ENCODE results near the gene ELSPBP1. TPM values are rescaled to one million over a fixed set of nuclear protein-coding genes. Genes with fewer than 3 reads are reported as not detected.

The ELSPBP1 gene
- not detected in 2 replicates for total RNA-seq

GRCh38 chr19:47994209-47994802, at the start of gene ELSPBP1:
ELSPBP1 (plus strand) TSS chr19:47994632; CDS start chr19:48008668, 14,036 bp downstream.

GRCh38 chr19:47992070-47992469, 2.4 kb upstream of the ELSPBP1 start, which contains the start of gene BSPH1:
BSPH1 (minus strand) TSS chr19:47992170; CDS start chr19:47992081, 89 bp downstream.

GRCh38 chr19:48043675-48044258, 49.3 kb downstream of the ELSPBP1 start, which contains the start of gene CABP5:
CABP5 (minus strand) TSS chr19:48044079; CDS start chr19:48043922, 157 bp downstream.

Other genes starting within 250 kb of the ELSPBP1 start
- gene NOP53, start 249.1 kb upstream of the ELSPBP1 start, total RNA-seq: 56.9 and 66.8 TPM in 2 replicates
- gene SELENOW, start 215.9 kb upstream of the ELSPBP1 start, total RNA-seq: 129 and 188 TPM in 2 replicates
- gene TPRX1, start 190.1 kb upstream of the ELSPBP1 start, total RNA-seq: not detected in 2 replicates
- gene CRX, start 172.7 kb upstream of the ELSPBP1 start, total RNA-seq: not detected in 2 replicates
- gene TPRX2, start 135.4 kb upstream of the ELSPBP1 start, total RNA-seq: not detected in 2 replicates
- not detected in 2 replicates for gene SULT2A1, start 108.3 kb upstream of the ELSPBP1 start, total RNA-seq
- gene BSPH1, start 2.5 kb upstream of the ELSPBP1 start, total RNA-seq: not detected in 2 replicates
- gene CABP5, start 49.4 kb downstream of the ELSPBP1 start, total RNA-seq: not detected in 2 replicates
- 23.6 and 26.0 TPM in 2 replicates for gene PLA2G4C, start 116.2 kb downstream of the ELSPBP1 start, total RNA-seq
- gene LIG1, start 175.7 kb downstream of the ELSPBP1 start, total RNA-seq: 10.6 and 11.2 TPM in 2 replicates
- 5.3 and 6.9 TPM in 2 replicates for gene ZSWIM9, start 176.0 kb downstream of the ELSPBP1 start, total RNA-seq

Measured in smooth muscle cell of the pulmonary artery (primary cell).